ENCODE results near the gene SLC6A8.
A peak's percentile ranks its signal among the peaks of the same experiment; 100 is the strongest.
"Not testable (repeated sequence)": the region's sequence is repeated elsewhere in the genome, so short reads cannot be mapped to it uniquely, and the experiment has no call there.

Gene SLC6A8

DNA sequence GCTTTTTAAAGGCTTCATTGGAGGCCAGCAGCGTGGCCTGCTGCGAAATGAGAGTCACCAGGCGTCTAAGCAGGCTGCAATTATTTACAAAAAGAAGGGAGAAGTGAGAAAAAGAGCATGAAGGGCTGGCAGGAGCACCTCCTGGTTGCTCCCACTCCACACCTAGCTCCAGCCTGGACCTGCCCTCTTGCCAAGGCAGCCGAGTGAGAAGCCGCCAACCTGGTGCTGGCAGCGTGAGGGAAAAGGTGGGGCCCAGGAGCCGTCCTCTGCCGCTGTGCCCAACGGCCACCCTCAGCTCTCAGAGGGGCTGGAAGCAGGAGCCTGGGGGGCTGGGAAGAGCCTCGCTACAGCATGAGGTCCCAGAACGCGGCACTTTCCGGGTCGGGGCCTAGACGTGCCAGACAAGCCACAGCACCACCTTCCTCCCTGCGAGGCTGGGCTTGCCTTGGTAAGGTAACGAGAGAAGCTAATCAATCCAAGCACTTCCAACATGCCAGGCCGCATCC, 16.3 kb downstream of the SLC6A8 start:
- in situ Hi-C loops (cut with HindIII; ENCODE audit: low pct_ligation_motif_present, low sequenced_read_pairs): no loop called here
- TF ChIP-seq, protein P1, sequence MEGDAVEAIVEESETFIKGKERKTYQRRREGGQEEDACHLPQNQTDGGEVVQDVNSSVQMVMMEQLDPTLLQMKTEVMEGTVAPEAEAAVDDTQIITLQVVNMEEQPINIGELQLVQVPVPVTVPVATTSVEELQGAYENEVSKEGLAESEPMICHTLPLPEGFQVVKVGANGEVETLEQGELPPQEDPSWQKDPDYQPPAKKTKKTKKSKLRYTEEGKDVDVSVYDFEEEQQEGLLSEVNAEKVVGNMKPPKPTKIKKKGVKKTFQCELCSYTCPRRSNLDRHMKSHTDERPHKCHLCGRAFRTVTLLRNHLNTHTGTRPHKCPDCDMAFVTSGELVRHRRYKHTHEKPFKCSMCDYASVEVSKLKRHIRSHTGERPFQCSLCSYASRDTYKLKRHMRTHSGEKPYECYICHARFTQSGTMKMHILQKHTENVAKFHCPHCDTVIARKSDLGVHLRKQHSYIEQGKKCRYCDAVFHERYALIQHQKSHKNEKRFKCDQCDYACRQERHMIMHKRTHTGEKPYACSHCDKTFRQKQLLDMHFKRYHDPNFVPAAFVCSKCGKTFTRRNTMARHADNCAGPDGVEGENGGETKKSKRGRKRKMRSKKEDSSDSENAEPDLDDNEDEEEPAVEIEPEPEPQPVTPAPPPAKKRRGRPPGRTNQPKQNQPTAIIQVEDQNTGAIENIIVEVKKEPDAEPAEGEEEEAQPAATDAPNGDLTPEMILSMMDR (IDR thresholded peaks at IDR 0.05; ENCODE audit: low read depth, low read length, missing control alignments): no peak
- Histone ChIP-seq H3K4me3 (ENCODE audit: low read depth, low read length) (no peak overlapping the region), H3K27me3 (replicated peaks) (no peaks in the 10 kb centered on the region), H3K36me3 (replicated peaks) (no peaks in the 10 kb centered on the region), H3K27ac (no peak overlapping the region)
- no peak for DNase-seq

- H3K27ac ChIP-seq; H3K4me3 ChIP-seq (ENCODE audit: low read depth, low read length); DNase-seq; in situ Hi-C loops (cut with HindIII; ENCODE audit: low pct_ligation_motif_present, low sequenced_read_pairs); H3K27me3 ChIP-seq (replicated peaks); H3K36me3 ChIP-seq (replicated peaks): not testable (repeated sequence)
Measured at GRCh38 chrX:153704631-153705402, 17.1 kb downstream of the SLC6A8 start.

- DNase-seq; in situ Hi-C loops (cut with HindIII; ENCODE audit: low pct_ligation_motif_present, low sequenced_read_pairs); H3K36me3 ChIP-seq (replicated peaks); H3K27me3 ChIP-seq (replicated peaks); H3K27ac ChIP-seq; H3K4me3 ChIP-seq (ENCODE audit: low read depth, low read length): not testable (repeated sequence)
- TF ChIP-seq, protein P1 (IDR thresholded peaks at IDR 0.05; ENCODE audit: low read depth, low read length, missing control alignments): peak; percentile 6
Measured at GRCh38 chrX:153705403-153706060, 17.8 kb downstream of the SLC6A8 start.

DNA sequence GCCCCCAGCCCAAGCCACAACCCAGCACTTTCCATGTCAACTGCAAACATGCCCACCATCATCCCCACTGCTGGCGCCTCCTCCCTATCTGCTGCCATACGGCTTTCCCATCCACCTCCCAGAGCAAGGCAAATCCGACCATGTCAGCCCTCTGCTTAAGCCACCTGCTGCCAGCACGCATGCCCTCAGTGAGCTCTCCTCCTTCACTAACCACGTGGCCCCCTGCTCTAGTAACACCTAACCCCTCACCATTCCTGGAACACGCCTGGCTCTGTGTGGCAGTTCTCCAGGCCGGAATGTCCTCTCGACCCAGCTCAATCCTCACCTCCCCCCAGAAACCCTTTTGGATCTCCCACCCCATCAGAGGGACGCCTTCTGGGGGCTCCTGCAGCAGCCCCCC, 19.1 kb downstream of the SLC6A8 start:
- TF ChIP-seq, protein P1 (IDR thresholded peaks at IDR 0.05; ENCODE audit: low read depth, low read length, missing control alignments): no peak
- H3K36me3 ChIP-seq (replicated peaks): no peaks in the 10 kb centered on the region

DNA sequence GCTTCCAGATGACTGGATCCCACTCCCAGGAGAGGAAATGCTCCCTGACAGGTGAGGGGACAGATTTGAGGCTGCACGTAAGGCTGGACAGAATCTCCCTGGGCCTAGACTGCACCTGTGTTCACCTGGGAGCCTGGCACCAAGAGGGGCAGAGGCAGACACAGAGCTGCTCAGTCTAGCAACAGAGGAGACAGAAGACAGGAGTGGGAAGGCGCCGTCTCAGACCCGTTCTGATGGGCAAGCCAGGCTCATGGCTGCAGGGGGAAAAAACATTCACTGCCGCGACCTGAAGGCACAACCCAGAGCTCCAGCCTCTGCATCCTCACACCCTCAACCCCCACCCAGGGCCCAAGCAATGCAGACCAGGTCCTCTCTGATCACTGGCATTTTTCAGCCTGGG, 19.7 kb downstream of the SLC6A8 start:
- H3K36me3 ChIP-seq (replicated peaks): no peaks in the 10 kb centered on the region

More for the DNA sequence above, 19.1 kb downstream of the SLC6A8 start:
- no peak overlapping the region for H3K27ac ChIP-seq
- DNase-seq: no peak
- no peak overlapping the region for H3K4me3 ChIP-seq (ENCODE audit: low read depth, low read length)
- H3K27me3 ChIP-seq (replicated peaks): no peaks in the 10 kb centered on the region
- in situ Hi-C loops (cut with HindIII; ENCODE audit: low pct_ligation_motif_present, low sequenced_read_pairs): no loop called here

GRCh38 chrX:153708415-153708814, 20.7 kb downstream of the SLC6A8 start:
- TF ChIP-seq, protein P1 (IDR thresholded peaks at IDR 0.05; ENCODE audit: low read depth, low read length, missing control alignments): peak; percentile 79
- peak; percentile 76 for DNase-seq
- Histone ChIP-seq H3K27ac (no peak overlapping the region), H3K36me3 (replicated peaks) (peaks cover 5% of the 10 kb centered on the region), H3K27me3 (replicated peaks) (no peaks in the 10 kb centered on the region), H3K4me3 (ENCODE audit: low read depth, low read length) (no peak overlapping the region)
- in situ Hi-C loops (cut with HindIII; ENCODE audit: low pct_ligation_motif_present, low sequenced_read_pairs): no loop called here

More for the DNA sequence above, 19.7 kb downstream of the SLC6A8 start:
- H3K27ac ChIP-seq: no peak overlapping the region
- H3K4me3 ChIP-seq (ENCODE audit: low read depth, low read length): no peak overlapping the region
- in situ Hi-C loops (cut with HindIII; ENCODE audit: low pct_ligation_motif_present, low sequenced_read_pairs): no loop called here
- DNase-seq: no peak
- H3K27me3 ChIP-seq (replicated peaks): no peaks in the 10 kb centered on the region
- TF ChIP-seq, protein P1 (IDR thresholded peaks at IDR 0.05; ENCODE audit: low read depth, low read length, missing control alignments): no peak
